MM.1S (cell line): ENCODE data around the gene HMG20A.

Experiments used
- CTCF ChIP-seq: fragments of 300-600 bp; sonication (generic); IDR thresholded peaks from 2 replicates; pipeline ENCODE4 v1.5.1; 2016; ENCODE audit warnings: antibody characterized with exemption, low read length, mixed read lengths
- EZH2phosphoT487 ChIP-seq: fragments of 300-600 bp; sonication (generic); IDR thresholded peaks from 2 replicates; pipeline ENCODE4 v1.6.1; 2018; ENCODE audit warnings: antibody characterized with exemption, low read length

DNA sequence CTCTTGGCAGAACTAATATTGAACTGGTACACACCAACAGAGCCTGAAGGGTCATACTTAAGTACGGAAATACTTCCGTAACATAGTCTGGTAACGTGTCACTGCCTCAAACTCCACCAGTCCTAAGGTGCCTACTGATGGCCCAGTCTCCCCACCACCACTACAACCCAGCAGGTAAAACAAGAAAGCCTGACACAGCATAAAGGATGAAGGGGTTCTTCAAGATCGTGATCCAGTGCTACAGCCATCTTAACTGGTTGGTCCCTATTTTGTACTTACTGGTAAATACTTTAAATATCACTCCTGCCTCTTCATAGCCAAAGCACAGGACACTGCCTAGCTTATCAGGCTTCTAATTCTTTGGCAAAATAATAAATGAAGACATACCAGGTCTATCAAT is 47.2 kb upstream of the HMG20A start:
- TF ChIP-seq CTCF = no peak
- TF ChIP-seq EZH2phosphoT487 = no peak
